Measurements from ENCODE around the gene OPCML. TPM values are rescaled to one million over a fixed set of nuclear protein-coding genes. Genes with fewer than 3 reads are reported as not detected.

The OPCML gene
- total and polyA plus RNA-seq, 2 donors from 2014 or later = 0.77 to 1.1 TPM

GRCh38 chr11:132714859-132715440 is 817.4 kb downstream of the OPCML start:
- Histone ChIP-seq H3K27ac (ENCODE audit: low read depth in 2 of 2, low read length in 2 of 2) (no peak overlapping the region), H3K4me3 (ENCODE audit: low read length in 3 of 3) (no peak overlapping the region), H3K36me3 (ENCODE audit: control insufficient read depth in 2 of 3, insufficient read depth in 3 of 3, low read length in 3 of 3) (no peaks in the 10 kb centered on the region), H3K4me1 (ENCODE audit: control insufficient read depth in 2 of 3, insufficient read depth in 2 of 3, low read depth in 1 of 3, low read length in 3 of 3) (peaks cover 0 to 3% (median 0%) of the 10 kb centered on the region in 3 donors), H3K9me3 (ENCODE audit: control insufficient read depth in 2 of 3, insufficient read depth in 1 of 3, low read length in 3 of 3) (no peaks in the 10 kb centered on the region), H3K9ac (ENCODE audit: low read length in 3 of 3) (no peak overlapping the region), H3K27me3 (ENCODE audit: control insufficient read depth, insufficient read depth, low read length) (no peaks in the 10 kb centered on the region)
- no peak for TF ChIP-seq CTCF (IDR thresholded peaks at IDR 0.05; ENCODE audit: borderline replicate concordance, extremely low read depth, insufficient read depth)
- FAIRE-seq = no peak
- DNase-seq = peak in 2 of 5 donors; percentile 14 to 56
- intact Hi-C loops (cut with DNase I) = no loop called here

DNA sequence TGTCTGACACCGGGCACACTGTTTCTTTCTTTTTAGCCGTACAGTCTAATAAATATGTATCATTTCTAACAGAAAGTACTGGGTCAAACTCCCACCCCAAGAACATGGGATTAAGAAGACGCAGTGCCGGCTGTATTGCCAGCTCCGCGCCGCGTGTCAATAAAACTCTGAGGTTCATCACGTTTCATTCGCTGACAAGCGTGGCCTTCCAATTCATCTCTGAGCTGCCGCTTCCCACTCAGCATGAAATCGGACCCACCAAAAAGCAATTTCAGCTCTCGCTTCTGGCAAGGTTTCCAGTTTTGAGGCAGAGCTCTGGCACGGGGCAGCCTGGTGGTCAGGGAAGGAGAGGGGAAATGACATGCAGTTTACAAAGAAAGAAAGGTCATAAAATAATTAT is 819.8 kb downstream of the OPCML start:
- Histone ChIP-seq H3K9me3 (ENCODE audit: control insufficient read depth in 2 of 3, insufficient read depth in 1 of 3, low read length in 3 of 3) (no peaks in the 10 kb centered on the region), H3K9ac (ENCODE audit: low read length in 3 of 3) (no peak overlapping the region), H3K4me3 (ENCODE audit: low read length in 3 of 3) (no peak overlapping the region), H3K4me1 (ENCODE audit: control insufficient read depth in 2 of 3, insufficient read depth in 2 of 3, low read depth in 1 of 3, low read length in 3 of 3) (no peaks in the 10 kb centered on the region), H3K36me3 (ENCODE audit: control insufficient read depth in 2 of 3, insufficient read depth in 3 of 3, low read length in 3 of 3) (no peaks in the 10 kb centered on the region), H3K27ac (ENCODE audit: low read depth in 2 of 2, low read length in 2 of 2) (no peak overlapping the region), H3K27me3 (ENCODE audit: control insufficient read depth, insufficient read depth, low read length) (no peaks in the 10 kb centered on the region)
- no peak for TF ChIP-seq CTCF (IDR thresholded peaks at IDR 0.05; ENCODE audit: borderline replicate concordance, extremely low read depth, insufficient read depth)
- intact Hi-C loops (cut with DNase I) = no loop called here
- peak in 4 of 5 donors; percentile 37 to 57 (median 54) for DNase-seq
- FAIRE-seq = no peak

- peaks cover 0 to 4% (median 3%) of the 10 kb centered on the region in 3 donors for H3K9me3 ChIP-seq (ENCODE audit: control insufficient read depth in 2 of 3, insufficient read depth in 1 of 3, low read length in 3 of 3)
- FAIRE-seq = peak; percentile 67
- peaks cover 0 to 5% (median 0%) of the 10 kb centered on the region in 3 donors for H3K4me1 ChIP-seq (ENCODE audit: control insufficient read depth in 2 of 3, insufficient read depth in 2 of 3, low read depth in 1 of 3, low read length in 3 of 3)
- H3K27ac ChIP-seq (ENCODE audit: low read depth in 2 of 2, low read length in 2 of 2) = no peak overlapping the region
- intact Hi-C loops (cut with DNase I) = no loop called here
- H3K27me3 ChIP-seq (ENCODE audit: control insufficient read depth, insufficient read depth, low read length) = no peaks in the 10 kb centered on the region
- H3K9ac ChIP-seq (ENCODE audit: low read length in 3 of 3) = no peak overlapping the region
- H3K36me3 ChIP-seq (ENCODE audit: control insufficient read depth in 2 of 3, insufficient read depth in 3 of 3, low read length in 3 of 3) = no peaks in the 10 kb centered on the region
- peak overlapping the region in 1 of 3 donors; percentile 28 for H3K4me3 ChIP-seq (ENCODE audit: low read length in 3 of 3)
- DNase-seq = peak in 2 of 5 donors; percentile 67 to 75
- no peak for TF ChIP-seq CTCF (IDR thresholded peaks at IDR 0.05; ENCODE audit: borderline replicate concordance, extremely low read depth, insufficient read depth)
These were observed 827.4 kb downstream of the OPCML start for GRCh38 chr11:132704781-132705375.

Data from kidney (tissue), 14 donors.